NCI-H345 (cell line): ENCODE results near the gene COL27A1.
"Not testable (repeated sequence)": the region's sequence is repeated elsewhere in the genome, so short reads cannot be mapped to it uniquely, and the experiment has no call there.

Experiments
- DNase-seq: peaks from one replicate; lab custom pipeline; 2025; lab: John Stamatoyannopoulos, UW

COL27A1 gene

DNA sequence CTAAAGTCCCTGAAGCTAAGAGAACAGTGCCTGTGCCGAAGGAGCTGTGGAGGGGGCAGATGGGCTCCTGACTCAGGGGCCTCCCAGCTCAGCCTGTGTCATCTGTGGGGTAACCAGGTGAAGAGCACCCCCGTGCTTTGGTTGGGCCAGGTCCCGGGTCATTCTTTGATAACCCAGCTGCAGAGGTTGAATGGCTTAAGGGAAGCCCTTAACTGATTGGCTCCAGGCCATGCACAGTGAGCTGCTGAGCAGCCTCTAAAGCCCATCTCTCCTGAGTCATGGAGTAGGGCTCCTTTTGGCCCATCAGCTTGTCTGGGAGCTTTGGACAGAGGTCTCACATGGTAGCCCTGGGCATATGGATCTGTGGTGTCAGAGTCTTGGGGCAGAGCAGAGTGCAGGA is 28.7 kb downstream of the COL27A1 start:
- no peak for DNase-seq

DNA sequence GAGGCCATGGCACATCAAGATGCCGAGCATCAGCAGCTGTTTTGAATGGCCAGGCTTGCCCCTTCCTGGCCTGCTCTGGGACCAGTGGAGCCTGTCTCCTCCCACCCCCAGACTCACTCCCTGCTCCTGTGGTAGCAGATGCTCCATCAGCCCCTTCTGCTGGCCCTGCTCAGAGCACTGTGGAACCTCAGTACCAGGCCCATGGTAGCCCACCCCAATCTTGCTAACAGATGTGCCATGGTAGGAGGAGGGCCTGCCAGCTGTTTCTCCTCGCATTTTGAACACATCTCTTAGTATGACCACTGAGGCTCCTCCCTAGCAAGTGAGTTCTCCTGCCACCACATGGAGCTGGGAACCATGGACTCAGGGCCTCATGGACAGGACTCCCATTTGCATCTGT is 29.5 kb downstream of the COL27A1 start:
- DNase-seq = no peak

GRCh38 chr9:114185570-114186490 is 30.5 kb downstream of the COL27A1 start:
- peak; percentile 39 for DNase-seq

DNA sequence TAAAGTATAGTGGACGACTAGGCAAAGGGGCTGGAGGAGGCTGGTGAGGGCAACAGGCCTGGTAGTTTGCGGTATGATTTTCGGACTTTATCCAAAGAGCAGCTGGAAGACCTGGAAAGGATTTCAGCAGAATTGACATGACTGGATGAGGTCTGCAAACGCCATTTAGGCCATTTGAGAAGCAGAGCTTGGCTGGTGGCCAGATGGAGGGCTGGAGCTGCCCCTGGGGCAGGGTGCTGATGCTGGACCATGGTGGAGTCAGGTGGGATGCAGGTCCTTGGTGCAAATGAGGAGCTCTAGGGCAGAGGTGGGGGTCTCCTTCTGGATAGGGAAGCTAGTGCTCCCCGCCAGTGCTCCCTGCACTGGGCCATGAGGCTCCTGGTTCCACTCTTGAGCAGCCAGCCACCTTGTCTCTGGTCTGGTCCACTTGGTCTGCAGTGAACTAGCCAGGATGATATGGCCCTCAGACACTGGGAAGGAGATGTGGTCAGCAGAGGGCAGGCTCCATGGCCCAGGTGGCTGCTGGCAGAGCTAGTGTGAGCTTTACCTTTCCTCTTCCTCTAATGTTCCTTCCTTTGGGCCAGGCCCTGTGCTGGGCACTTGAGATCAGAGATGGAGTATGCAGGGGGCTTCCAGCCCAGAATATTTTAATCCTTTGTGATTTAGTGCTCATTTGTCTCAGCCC is 31.4 kb downstream of the COL27A1 start:
- DNase-seq = no peak

DNA sequence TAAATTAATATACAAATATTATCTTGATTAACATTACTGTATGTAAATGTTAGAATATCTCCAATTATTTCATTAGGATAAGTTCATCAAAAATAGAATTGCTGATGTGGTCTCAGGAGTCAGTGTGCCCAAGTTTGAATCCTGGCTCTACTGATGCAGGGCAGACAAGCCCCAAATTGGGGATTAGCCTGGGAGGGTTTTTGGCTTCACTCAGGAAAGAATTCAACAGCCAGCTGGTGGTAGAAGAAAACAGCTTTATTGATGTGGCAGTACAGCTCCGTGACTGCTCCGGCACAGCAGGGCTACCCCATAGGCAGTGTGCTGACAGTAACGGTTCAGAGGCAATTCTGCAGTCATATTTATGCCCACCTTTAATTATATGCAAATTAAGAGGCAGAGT is 32.5 kb downstream of the COL27A1 start:
- DNase-seq = no peak

GRCh38 chr9:114189823-114190562 is 34.7 kb downstream of the COL27A1 start:
- no peak for DNase-seq

- DNase-seq = no peak
Observed at GRCh38 chr9:114190563-114190905, 35.2 kb downstream of the COL27A1 start.

DNA sequence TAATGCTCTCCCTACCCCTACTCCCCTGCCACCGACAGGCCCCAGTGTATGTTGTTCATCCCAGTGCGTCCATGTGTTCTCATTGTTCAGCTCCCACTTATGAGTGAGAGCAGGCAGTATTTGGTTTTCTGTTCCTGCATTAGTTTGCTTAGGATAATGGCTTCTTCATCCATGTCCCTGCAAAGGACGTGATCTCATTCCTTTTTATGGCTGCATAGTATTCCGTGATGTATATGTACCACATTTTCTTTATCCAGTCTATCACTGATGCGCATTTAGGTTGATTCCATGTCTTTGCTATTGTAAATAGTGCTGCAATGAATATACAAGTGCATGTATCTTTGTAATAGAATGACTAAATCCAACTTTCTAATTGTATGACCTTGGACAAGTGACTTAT is 36.1 kb downstream of the COL27A1 start:
- not testable (repeated sequence) for DNase-seq

GRCh38 chr9:114192539-114192938 is 37.2 kb downstream of the COL27A1 start:
- DNase-seq = no peak

DNA sequence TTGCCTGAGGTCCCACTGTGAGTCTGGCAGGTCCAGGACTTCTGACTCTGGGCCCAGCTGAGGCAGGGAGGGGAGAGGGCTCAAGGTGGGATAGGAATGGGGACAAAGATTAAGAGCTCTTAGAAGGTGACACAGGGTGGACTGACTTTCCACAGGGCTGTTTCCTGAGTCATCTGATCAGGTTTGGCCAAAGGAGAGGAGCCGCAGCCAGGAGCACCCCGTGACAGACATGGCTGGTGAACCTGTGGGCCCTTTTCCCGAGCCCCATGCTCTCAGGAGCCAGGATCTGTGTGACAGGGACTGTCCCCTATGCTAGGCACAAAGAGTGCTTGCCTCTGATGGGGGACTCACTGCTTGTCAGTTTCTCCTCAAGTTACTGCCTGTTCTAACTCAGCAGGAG is 37.8 kb downstream of the COL27A1 start:
- DNase-seq = no peak

- DNase-seq = no peak
Observed at GRCh38 chr9:114196117-114196516, 40.8 kb downstream of the COL27A1 start.

DNA sequence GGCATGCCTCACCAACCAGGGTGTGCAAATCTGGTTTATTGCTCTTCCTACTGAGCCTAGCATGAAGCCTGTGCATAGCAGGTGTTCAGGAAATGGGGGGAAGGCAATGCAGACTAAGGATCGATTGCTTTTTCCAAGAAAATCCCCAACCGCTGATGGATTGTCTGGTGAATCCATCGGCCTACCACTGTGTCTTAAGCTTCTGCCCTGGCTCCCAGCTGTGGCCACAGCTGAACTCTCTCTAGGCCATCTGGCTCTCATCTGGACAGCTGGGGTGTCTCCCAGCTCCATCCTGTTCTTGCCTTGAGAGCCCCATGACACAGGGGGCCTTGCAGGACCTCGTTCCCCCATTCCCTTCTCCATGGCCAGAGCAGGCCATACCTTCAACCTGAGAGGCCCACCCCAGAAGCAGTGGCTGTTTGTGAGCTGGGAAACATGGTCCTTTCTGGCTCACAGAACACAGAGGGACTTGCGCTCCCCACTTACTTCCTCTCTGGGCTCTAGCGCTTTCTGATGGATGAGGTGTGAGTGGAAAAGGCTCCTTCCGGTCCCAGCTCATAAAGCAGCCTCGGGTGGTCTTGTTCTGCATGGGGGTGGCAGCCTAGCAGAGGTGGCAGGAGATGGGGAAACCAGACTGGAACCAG is 41.8 kb downstream of the COL27A1 start:
- DNase-seq = no peak

DNA sequence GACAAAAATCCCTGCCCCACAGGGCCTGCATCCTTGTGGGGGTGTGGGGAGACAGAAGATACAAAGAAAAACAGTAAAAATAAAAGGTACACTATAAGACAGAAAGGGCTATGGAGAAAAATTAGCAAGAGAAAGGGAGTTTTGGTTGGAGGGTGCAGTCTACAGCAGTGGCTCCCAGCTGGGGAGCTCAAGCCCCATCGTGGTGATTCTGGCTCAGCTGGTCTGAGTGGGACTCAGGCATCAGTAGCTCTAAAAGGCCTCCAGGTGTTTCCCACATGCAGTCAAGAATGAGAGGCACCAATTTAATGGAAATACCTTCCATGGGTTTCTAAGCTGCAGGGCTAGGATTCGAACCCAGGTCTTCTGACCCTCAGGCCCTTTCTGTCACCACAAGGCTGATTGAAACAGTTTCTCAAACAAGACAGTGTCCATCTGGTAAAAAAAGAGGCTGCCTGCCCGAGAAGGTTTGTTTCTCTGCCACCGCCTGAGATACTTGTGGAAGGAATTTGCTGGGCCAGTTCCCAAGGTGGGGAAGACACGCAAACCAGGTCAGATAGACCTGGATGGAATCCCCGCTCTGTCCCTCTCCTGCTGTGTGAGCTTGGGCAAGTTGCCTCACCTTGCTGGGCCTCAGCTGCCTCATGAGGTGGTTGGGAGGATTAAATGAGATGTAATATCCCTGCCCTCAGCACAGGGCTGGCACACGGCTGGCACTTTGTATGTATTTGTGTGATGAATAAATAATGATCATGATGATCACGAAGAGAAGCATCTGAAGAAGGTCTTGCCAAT is 43.1 kb downstream of the COL27A1 start:
- DNase-seq = no peak

DNA sequence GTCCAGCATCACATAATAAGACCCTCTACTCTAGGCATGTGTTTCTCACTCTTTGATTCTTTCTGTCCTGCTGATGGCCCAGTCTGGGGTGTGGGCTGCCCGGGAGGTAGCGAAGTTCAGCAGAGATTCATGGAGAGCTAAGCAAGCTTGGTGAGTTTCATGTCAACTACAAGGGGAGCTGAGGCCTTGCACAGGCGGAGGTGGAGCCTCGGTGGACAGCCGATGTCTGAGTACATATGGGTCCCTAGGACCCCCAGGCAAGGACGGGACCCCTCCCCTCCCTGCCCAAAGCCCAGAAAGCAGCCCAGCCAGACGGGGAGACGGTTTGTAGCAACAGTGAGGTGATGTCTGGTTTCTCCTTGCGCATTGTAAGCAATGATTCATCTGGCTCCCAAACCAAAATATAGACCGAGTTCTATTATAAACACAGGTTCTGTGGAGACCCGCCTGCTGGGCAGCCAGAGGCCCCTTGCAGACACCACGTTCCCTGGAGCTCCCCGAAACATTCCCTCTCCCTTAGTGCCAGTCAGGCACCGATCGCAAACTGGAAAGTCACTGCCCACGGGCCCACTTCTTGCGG is 45.5 kb downstream of the COL27A1 start:
- DNase-seq = no peak

DNA sequence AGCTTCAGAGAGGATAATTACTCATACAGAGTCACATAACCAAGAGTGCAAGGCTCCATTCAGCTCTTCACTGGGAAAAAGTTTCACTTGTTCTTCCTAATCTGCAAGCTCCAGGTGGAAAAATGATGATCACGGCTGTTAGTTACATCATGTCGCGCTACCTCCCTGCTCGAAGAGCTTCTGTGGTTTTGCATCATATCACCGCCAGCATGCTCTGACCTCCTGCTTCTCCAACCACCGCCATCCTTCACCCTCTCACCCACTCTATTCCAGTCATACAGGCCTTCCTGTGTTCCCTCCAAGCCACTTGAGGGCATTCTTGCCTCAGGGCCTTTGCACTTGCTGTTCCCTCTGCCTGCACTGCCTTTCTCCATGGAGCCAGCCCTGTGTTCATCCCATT is 47.1 kb downstream of the COL27A1 start:
- no peak for DNase-seq

DNA sequence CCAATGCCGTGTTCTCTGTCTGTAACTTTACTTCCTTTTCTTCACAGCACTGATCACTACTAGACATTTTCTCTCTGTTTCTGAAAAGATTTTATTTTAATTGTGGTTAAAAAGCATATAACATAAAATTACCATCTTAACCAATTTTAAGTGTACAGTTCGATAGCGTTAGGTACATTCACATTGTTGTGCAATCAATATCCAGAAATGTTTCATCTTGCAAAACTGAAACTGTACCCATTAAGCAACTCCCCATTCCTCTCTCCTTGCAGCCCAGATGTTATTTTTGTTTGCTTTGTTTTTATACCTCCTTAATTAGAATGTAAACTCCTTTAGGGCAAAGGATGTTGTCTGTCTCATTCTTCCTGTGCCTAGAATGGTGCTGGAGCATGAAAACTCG is 47.5 kb downstream of the COL27A1 start:
- no peak for DNase-seq

DNA sequence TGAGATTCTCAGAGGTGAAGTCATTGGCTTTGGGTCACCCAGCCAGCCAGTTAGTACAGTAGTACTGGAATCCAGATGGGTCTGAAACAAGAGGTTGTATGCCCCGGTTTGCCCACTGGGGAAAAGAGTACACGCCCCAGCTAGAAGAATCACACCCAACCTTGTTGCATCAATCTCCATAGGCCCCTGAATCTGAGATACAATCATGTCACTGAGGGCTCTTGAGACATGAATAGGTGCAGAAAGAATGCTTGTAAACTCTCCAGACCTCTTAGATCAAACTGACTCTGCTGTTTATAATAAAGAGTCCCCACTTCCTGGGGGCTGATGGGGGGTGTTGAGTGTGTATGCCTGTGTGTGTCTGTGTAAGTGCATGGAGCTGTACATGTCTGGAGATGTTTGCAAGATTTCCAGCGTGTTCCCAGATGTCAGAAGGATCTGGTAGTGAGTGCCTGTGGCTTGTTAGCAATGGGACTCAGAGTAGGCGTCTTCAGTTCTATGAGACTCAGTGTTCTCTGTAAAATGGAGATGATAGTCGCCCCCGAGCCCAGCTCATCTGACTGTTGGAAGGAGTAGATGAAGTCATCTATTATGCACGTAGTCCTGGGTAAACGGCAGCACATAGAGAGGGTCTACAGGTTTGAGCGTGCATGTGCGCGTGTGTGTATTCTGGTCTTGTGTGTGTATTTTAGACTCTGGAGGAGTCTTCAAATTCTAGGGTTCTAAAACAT is 48.2 kb downstream of the COL27A1 start:
- no peak for DNase-seq

DNA sequence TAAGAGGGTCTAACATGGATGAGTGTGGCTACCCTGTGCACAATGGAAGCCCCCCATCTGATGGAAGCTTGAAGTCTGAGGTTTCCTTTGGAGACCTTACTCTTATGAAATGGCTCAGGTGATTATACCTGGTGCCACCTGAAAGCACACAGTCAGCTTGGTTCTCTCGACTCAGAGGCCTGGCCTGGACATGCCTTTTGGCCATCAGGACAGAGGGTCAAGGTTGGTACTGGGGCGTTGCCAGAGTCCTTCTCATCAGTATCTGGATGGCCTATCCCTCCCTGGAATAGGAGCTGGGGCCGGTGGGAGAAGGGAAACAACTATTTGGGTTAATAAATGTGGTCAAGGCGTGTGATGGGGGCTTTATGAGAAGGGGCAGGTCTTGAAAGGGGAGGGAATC is 48.9 kb downstream of the COL27A1 start:
- no peak for DNase-seq

GRCh38 chr9:114205171-114206015 is 50.1 kb downstream of the COL27A1 start:
- no peak for DNase-seq
